OCI-LY7 (cell line): Measurements from ENCODE around the gene ARHGAP26. TPM values are rescaled to one million over a fixed set of nuclear protein-coding genes. Genes with fewer than 3 reads are reported as not detected.

Experiments
- BruUV-seq: library from RNA; stranded (reverse); fragments of 400-500 nt; replicated peaks from 2 replicates; lab custom pipeline; 2021; lab: Mats Ljungman, UMichigan
- CTCF ChIA-PET: fragments of 300-600 bp; sonication (Branson Sonifier 250); formaldehyde crosslinking; loops from one replicate; lab custom pipeline; 2022; ENCODE audit warnings: antibody characterized with exemption; ENCODE audit not compliant: unreplicated experiment; lab: Charles Lee
- POLR2A ChIA-PET: fragments of 300-600 bp; sonication (Branson Sonifier 250); formaldehyde crosslinking; loops from one replicate; lab custom pipeline; 2022; ENCODE audit warnings: antibody characterized with exemption; lab: Charles Lee
- DNase-seq: peaks from one replicate; pipeline ENCODE4 v3.0.0-alpha.2; 2015; ENCODE audit warnings: low spot score
- H2AFZ ChIP-seq: fragments of 200-600 bp; sonication (generic), shearing (Covaris generic); 2 replicates; pipeline ENCODE4 v1.6.1; 2014; ENCODE audit warnings: mild to moderate bottlenecking, antibody characterized with exemption, low read length, moderate library complexity
- H3K27ac ChIP-seq: fragments of 200-600 bp; sonication (generic); 2 replicates; pipeline ENCODE4 v1.5.1; 2014; ENCODE audit warnings: mixed run types, low read depth, mild to moderate bottlenecking, moderate library complexity, low read length, inconsistent platforms; ENCODE audit not compliant: poor library complexity, severe bottlenecking
- H3K36me3 ChIP-seq: fragments of 200-600 bp; sonication (generic); 2 replicates; pipeline ENCODE4 v1.6.1; 2014; ENCODE audit warnings: mild to moderate bottlenecking, antibody characterized with exemption, low read length, moderate library complexity, mixed read lengths; ENCODE audit not compliant: insufficient read depth
- H3K4me1 ChIP-seq: fragments of 200-600 bp; sonication (generic); 2 replicates; pipeline ENCODE4 v1.5.1; 2014; ENCODE audit warnings: mild to moderate bottlenecking, low read length; ENCODE audit not compliant: insufficient read depth, poor library complexity, severe bottlenecking
- H3K4me2 ChIP-seq: fragments of 200-600 bp; sonication (generic); 2 replicates; pipeline ENCODE4 v1.6.1; 2014; ENCODE audit warnings: mild to moderate bottlenecking, low read length
- H3K4me3 ChIP-seq: fragments of 200-600 bp; sonication (generic); 2 replicates; pipeline ENCODE4 v1.5.1; 2014; ENCODE audit warnings: mild to moderate bottlenecking, low read depth, low read length; ENCODE audit not compliant: poor library complexity, severe bottlenecking
- H3K79me2 ChIP-seq: fragments of 200-600 bp; sonication (generic); 2 replicates; pipeline ENCODE4 v1.6.1; 2016; ENCODE audit warnings: low read depth, mild to moderate bottlenecking, low read length, moderate library complexity, mixed read lengths; ENCODE audit not compliant: insufficient read depth
- H3K9me2 ChIP-seq: fragments of 200-600 bp; sonication (generic); 2 replicates; pipeline ENCODE4 v1.6.1; 2016; ENCODE audit warnings: mild to moderate bottlenecking, low read length, mixed read lengths; ENCODE audit not compliant: insufficient read depth
- H3K9me3 ChIP-seq: fragments of 200-600 bp; sonication (generic); 2 replicates; pipeline ENCODE4 v1.6.1; 2014; ENCODE audit warnings: mild to moderate bottlenecking, mixed run types, low read length, mixed read lengths
- H4K20me1 ChIP-seq: fragments of 200-600 bp; sonication (generic); 2 replicates; pipeline ENCODE4 v1.6.1; 2014; ENCODE audit warnings: mild to moderate bottlenecking, antibody characterized with exemption, low read length, moderate library complexity, mixed read lengths; ENCODE audit not compliant: insufficient read depth
- CTCF ChIP-seq: fragments of 200-600 bp; sonication (generic); conservative IDR thresholded peaks from 2 replicates; pipeline ENCODE4 v1.5.1; 2014; ENCODE audit warnings: mild to moderate bottlenecking, antibody characterized with exemption, low read length, moderate library complexity, mixed read lengths
- EZH2phosphoT487 ChIP-seq: fragments of 200-600 bp; sonication (generic); IDR thresholded peaks from 2 replicates; pipeline ENCODE4 v1.6.1; 2018; ENCODE audit warnings: low read depth, borderline replicate concordance, mild to moderate bottlenecking, mixed run types, antibody characterized with exemption, low read length, moderate library complexity, mixed read lengths
- intact Hi-C: fragments of 100-400 bp; cut with micrococcal nuclease; formaldehyde crosslinking; loops from one replicate; pipeline ENCODE4 v1.10.0; 2022; ENCODE audit not compliant: unreplicated experiment
- total RNA-seq, 2 experiments: library from RNA; depleted of rRNA in 1 of 2; stranded (reverse); fragments of >200 nt in 1 of 2; shearing (Covaris generic) in 1 of 2; gene quantifications; 2 replicates each; pipeline ENCODE4 v1.2.3, GENCODE V29; 2014 to 2022

Gene ARHGAP26
- total RNA-seq, 2 experiments from 2014 or later: 7.0 to 19.1 TPM

GRCh38 chr5:142828797-142829535 lies 58.8 kb downstream of the ARHGAP26 start:
- DNase-seq: no peak
- H3K4me1 ChIP-seq: no peaks in the 10 kb centered on the region
- H3K27ac ChIP-seq: no peak overlapping the region
- H3K9me3 ChIP-seq: no peaks in the 10 kb centered on the region
- no TSS peak for BruUV-seq
- ChIA-PET POLR2A (interaction anchor here (0.6 to 1.0 kb wide), 2 partner anchors 42 to 82 kb away, joined by 3 read pairs; no protein-coding TSS in a partner anchor), CTCF (no interaction called here)
- H3K4me2 ChIP-seq: no peak overlapping the region
- intact Hi-C loops: no loop called here
- TF ChIP-seq EZH2phosphoT487 (no peak), CTCF (no peak)
- H3K36me3 ChIP-seq: no peaks in the 10 kb centered on the region
- no peaks in the 10 kb centered on the region for H3K9me2 ChIP-seq
- no peak overlapping the region for H2AFZ ChIP-seq
- H3K4me3 ChIP-seq: no peak overlapping the region
- H3K79me2 ChIP-seq: no peaks in the 10 kb centered on the region
- no peaks in the 10 kb centered on the region for H4K20me1 ChIP-seq

- no peak overlapping the region for H2AFZ ChIP-seq
- H3K9me3 ChIP-seq: no peaks in the 10 kb centered on the region
- no peak overlapping the region for H3K4me3 ChIP-seq
- no peak overlapping the region for H3K27ac ChIP-seq
- TF ChIP-seq CTCF: no peak
- no peak for TF ChIP-seq EZH2phosphoT487
- BruUV-seq: no TSS peak
- no peaks in the 10 kb centered on the region for H3K9me2 ChIP-seq
- DNase-seq: no peak
- intact Hi-C loops: no loop called here
- H3K79me2 ChIP-seq: no peaks in the 10 kb centered on the region
- no peaks in the 10 kb centered on the region for H4K20me1 ChIP-seq
- H3K36me3 ChIP-seq: no peaks in the 10 kb centered on the region
- CTCF ChIA-PET: no interaction called here
- POLR2A ChIA-PET: interaction anchor here (1.0 to 1.2 kb wide), 3 partner anchors 8 to 83 kb away, joined by 3 to 8 read pairs (median 3); no protein-coding TSS in a partner anchor
- H3K4me1 ChIP-seq: no peaks in the 10 kb centered on the region
- H3K4me2 ChIP-seq: no peak overlapping the region
Measured at GRCh38 chr5:142829801-142830220, 59.6 kb downstream of the ARHGAP26 start.
